Esophagus (tissue), 2 donors: ENCODE results near the gene POLA1. TPM values are rescaled to one million over a fixed set of nuclear protein-coding genes. Genes with fewer than 3 reads are reported as not detected.

Experiments
- H3K27ac ChIP-seq, 2 donors: one replicate each; pipeline ENCODE4 v1.5.1; 2013; ENCODE audit warnings: low read depth in 2 of 2, mild to moderate bottlenecking in 2 of 2, inconsistent platforms in 1 of 2, low read length in 1 of 2, moderate library complexity in 1 of 2
- H3K27me3 ChIP-seq, 2 donors: one replicate each; pipeline ENCODE4 v1.6.1; 2013; ENCODE audit warnings: low read length in 2 of 2, control low read depth in 1 of 2, mild to moderate bottlenecking in 1 of 2; ENCODE audit not compliant: insufficient read depth in 2 of 2, control insufficient read depth in 1 of 2
- H3K36me3 ChIP-seq, 2 donors: one replicate each; pipeline ENCODE4 v1.6.1; 2013; ENCODE audit warnings: low read length in 1 of 2; ENCODE audit not compliant: control insufficient read depth in 2 of 2, insufficient read depth in 2 of 2
- H3K4me1 ChIP-seq, 2 donors: one replicate each; pipeline ENCODE4 v1.6.1; 2013; ENCODE audit warnings: low read length in 1 of 2; ENCODE audit not compliant: control insufficient read depth in 2 of 2, insufficient read depth in 2 of 2
- H3K4me3 ChIP-seq, 2 donors: one replicate each; pipeline ENCODE4 v1.5.1; 2013; ENCODE audit warnings: low read length in 2 of 2, mild to moderate bottlenecking in 2 of 2, low read depth in 1 of 2, moderate library complexity in 1 of 2
- H3K9me3 ChIP-seq, 2 donors: one replicate each; pipeline ENCODE4 v1.6.1; 2013; ENCODE audit warnings: mild to moderate bottlenecking in 2 of 2, low read depth in 1 of 2, low read length in 1 of 2, moderate library complexity in 1 of 2; ENCODE audit not compliant: control insufficient read depth in 2 of 2, insufficient read depth in 1 of 2
- WGBS, 2 donors: extraction: QIAGEN DNeasy Blood & Tissue Kit; methylation state at CpG; one replicate each; pipeline ENCODE4 v1.1.7; 2013; 5-methylcytosine and 5-hydroxymethylcytosine counted together
- polyA plus RNA-seq, 2 donors: library from polyadenylated mRNA; stranded (reverse); fragments of 200-250 nt; gene quantifications; one replicate each; pipeline ENCODE4 v1.2.3, GENCODE V29; 2013
- donor health status: healthy with polysubstance abuse.
- donor health status: Bipolar disorder and iron deficiency.

POLA1 gene
- polyA plus RNA-seq, 2 donors: 2.8 to 4.5 TPM

DNA sequence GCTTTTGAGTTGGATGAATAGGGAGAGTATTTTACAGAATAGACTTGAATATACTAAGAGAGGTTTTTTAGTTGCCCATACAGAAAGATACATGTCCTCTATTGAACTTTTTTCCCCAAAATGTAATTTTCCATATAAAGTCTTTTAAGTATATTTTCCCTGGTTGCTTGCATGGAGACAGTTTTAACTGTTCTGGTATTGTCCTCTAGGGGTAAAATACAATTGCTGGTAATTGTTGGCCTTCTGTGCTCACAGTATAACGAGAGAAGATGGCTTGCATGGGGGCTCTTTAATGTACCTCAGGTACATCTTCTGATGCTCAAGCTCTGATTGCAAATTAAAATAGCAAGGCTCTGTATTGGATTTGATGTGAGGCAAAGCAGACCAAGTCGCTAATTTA is 186.0 kb downstream of the POLA1 start:
- no peaks in the 10 kb centered on the region for H3K4me1 ChIP-seq
- H3K9me3 ChIP-seq: no peaks in the 10 kb centered on the region
- no peak overlapping the region for H3K4me3 ChIP-seq
- no peak overlapping the region for H3K27ac ChIP-seq
- no peaks in the 10 kb centered on the region for H3K27me3 ChIP-seq
- WGBS, 2 donors: 71 to 99% methylated on average over 2 of the region's 2 CpGs
- no peaks in the 10 kb centered on the region for H3K36me3 ChIP-seq

GRCh38 chrX:24886916-24887315 is 193.2 kb downstream of the POLA1 start:
- Histone ChIP-seq H3K36me3 (no peaks in the 10 kb centered on the region), H3K27ac (no peak overlapping the region), H3K27me3 (no peaks in the 10 kb centered on the region), H3K4me1 (no peaks in the 10 kb centered on the region), H3K9me3 (no peaks in the 10 kb centered on the region), H3K4me3 (no peak overlapping the region)
- WGBS, 2 donors: 69 to 96% methylated on average over 4 of the region's 4 CpGs

- Histone ChIP-seq H3K27me3 (no peaks in the 10 kb centered on the region), H3K36me3 (no peaks in the 10 kb centered on the region), H3K9me3 (no peaks in the 10 kb centered on the region), H3K4me3 (no peak overlapping the region), H3K27ac (no peak overlapping the region), H3K4me1 (no peaks in the 10 kb centered on the region)
- 35 to 36% methylated on average over 2 of the region's 2 CpGs for WGBS, 2 donors
Observed at GRCh38 chrX:24890677-24891076, 197.0 kb downstream of the POLA1 start.

DNA sequence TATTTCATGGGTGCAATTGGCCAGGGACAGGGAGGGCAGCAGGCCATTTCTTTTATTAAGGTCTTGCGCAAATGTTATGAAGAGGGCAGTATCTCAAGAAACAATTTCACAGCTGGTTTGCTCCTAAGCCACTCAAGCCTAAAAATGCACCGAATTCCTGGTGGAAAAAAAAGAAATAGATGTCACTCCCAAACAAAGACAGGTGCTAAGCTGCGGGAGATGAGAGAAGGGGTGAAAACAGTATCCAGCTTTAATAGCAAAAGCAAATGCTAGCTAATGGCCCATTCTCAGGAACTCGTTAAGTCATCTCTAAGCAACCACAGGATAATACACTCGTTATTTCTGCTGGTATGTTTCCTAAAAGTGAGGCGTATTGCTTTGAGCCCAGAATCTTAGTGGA is 205.7 kb downstream of the POLA1 start:
- Histone ChIP-seq H3K9me3 (no peaks in the 10 kb centered on the region), H3K27me3 (no peaks in the 10 kb centered on the region), H3K36me3 (no peaks in the 10 kb centered on the region), H3K4me1 (no peaks in the 10 kb centered on the region), H3K4me3 (no peak overlapping the region), H3K27ac (no peak overlapping the region)
- WGBS, 2 donors: 74 to 87% methylated on average over 6 of the region's 6 CpGs

DNA sequence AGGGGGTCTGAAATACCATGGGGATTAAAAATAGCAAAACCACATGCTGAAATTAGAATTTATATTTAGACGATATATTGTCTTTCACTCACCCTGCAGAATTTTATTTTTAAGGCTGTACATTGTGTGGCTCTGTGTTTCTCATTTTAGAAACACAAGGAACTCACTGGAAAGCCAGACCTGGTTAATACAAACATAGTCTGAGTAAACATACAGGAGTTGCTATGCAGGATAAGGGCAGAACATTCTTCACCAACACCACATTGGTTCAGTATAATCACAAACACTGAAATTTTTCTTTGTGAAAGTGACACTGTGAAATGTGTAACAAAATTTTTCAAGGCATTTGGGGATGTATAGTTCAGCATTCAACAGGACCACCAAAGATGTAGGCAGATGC is 206.5 kb downstream of the POLA1 start:
- WGBS, 2 donors: 76 to 83% methylated on average over 1 of the region's 1 CpG

DNA sequence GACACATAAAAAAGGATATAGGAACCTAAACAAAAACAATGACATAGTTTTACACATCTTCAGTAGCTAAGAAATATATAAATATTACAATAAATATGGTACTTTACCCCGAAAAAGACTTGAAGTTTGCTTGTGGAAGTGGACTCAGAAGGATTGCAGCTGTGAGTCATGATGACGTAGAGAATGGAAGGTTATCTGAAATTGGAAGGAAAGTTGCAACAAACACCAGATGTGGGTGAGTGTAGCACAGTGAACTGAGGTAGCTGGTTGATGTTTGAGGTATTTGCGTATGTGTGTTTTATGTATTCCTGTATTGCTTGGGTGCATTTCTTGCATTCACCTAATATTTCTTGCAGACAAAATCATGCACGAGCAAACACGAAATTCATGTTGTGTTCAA is 209.1 kb downstream of the POLA1 start:
- no peak overlapping the region for H3K4me3 ChIP-seq
- H3K36me3 ChIP-seq: no peaks in the 10 kb centered on the region
- no peaks in the 10 kb centered on the region for H3K9me3 ChIP-seq
- WGBS, 2 donors: 69 to 93% methylated on average over 5 of the region's 5 CpGs
- H3K27ac ChIP-seq: no peak overlapping the region
- H3K4me1 ChIP-seq: no peaks in the 10 kb centered on the region
- no peaks in the 10 kb centered on the region for H3K27me3 ChIP-seq

More for the DNA sequence above, 206.5 kb downstream of the POLA1 start:
- H3K27ac ChIP-seq: no peak overlapping the region
- no peaks in the 10 kb centered on the region for H3K27me3 ChIP-seq
- H3K4me3 ChIP-seq: no peak overlapping the region
- H3K36me3 ChIP-seq: no peaks in the 10 kb centered on the region
- no peaks in the 10 kb centered on the region for H3K4me1 ChIP-seq
- no peaks in the 10 kb centered on the region for H3K9me3 ChIP-seq

DNA sequence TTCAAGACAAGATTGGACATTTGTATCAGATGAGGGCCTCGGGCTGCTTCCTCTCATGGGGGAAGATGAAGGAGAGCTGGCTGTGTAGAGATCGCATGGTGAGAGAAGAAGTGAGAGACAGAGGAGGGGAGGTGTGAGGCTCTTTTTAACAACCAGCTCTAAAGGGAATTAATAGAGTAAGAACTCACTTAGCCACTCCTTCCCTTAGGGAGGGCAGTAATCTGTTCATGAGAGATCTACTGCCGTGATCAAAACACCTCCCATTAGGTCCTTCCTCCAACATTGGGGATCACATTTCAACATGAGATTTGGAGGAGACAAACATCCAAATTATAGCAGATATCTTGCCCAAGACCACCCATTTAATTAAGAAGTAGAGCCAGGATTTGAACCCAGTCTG is 225.0 kb downstream of the POLA1 start:
- 74 to 95% methylated on average over 3 of the region's 3 CpGs for WGBS, 2 donors
- no peak overlapping the region for H3K27ac ChIP-seq
- H3K9me3 ChIP-seq: no peaks in the 10 kb centered on the region
- H3K36me3 ChIP-seq: no peaks in the 10 kb centered on the region
- H3K4me1 ChIP-seq: no peaks in the 10 kb centered on the region
- H3K4me3 ChIP-seq: no peak overlapping the region
- no peaks in the 10 kb centered on the region for H3K27me3 ChIP-seq

- Histone ChIP-seq H3K4me1 (no peaks in the 10 kb centered on the region), H3K27ac (no peak overlapping the region), H3K4me3 (no peak overlapping the region), H3K9me3 (no peaks in the 10 kb centered on the region), H3K36me3 (peaks cover 0 to under 1% of the 10 kb centered on the region in 2 donors), H3K27me3 (no peaks in the 10 kb centered on the region)
- WGBS, 2 donors: 79 to 86% methylated on average over 3 of the region's 3 CpGs
Observed at GRCh38 chrX:24920769-24921168, 227.1 kb downstream of the POLA1 start.

DNA sequence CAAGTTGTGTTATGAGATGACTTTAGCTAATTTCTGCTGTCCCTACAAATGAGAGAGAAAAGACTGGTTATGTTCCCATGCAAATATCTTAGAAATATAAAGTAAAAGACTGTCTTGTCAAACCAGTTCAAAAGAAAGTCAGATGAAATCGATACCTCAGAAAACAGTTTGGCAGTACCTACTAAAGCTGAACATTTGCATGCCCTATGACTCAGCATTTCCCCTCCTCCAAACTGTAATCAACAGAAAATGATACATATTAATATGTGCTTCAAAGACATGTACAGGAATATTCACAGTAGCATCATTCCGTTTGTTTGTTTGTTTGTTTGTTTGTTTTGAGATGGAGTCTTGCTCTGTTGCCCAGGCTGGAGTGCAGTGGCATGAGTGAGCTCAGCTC is 231.7 kb downstream of the POLA1 start:
- H3K36me3 ChIP-seq: peaks cover 0 to 3% of the 10 kb centered on the region in 2 donors
- no peaks in the 10 kb centered on the region for H3K27me3 ChIP-seq
- no peaks in the 10 kb centered on the region for H3K4me1 ChIP-seq
- no peak overlapping the region for H3K27ac ChIP-seq
- H3K4me3 ChIP-seq: no peak overlapping the region
- H3K9me3 ChIP-seq: no peaks in the 10 kb centered on the region
- 64 to 73% methylated on average over 2 of the region's 2 CpGs for WGBS, 2 donors

DNA sequence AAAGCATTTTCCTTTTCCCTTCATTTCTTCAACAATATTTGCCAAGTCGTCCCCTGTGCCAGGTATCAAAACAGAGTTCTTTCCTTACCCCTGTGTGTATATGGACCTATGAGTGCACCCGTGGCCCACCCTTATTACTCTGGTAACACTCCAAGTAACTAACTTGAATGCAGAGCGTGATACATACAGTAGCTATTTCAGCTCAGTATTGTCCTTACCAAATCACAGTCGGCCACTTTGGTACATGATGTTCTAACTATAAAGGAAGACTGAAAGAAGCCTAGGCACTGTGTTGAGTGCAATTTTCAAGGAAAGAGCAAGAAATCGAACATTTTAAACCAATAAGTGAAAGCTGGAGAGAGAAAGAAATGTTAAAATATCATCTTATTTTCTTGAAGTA is 233.7 kb downstream of the POLA1 start:
- H3K4me1 ChIP-seq: no peaks in the 10 kb centered on the region
- no peaks in the 10 kb centered on the region for H3K27me3 ChIP-seq
- H3K4me3 ChIP-seq: no peak overlapping the region
- H3K27ac ChIP-seq: no peak overlapping the region
- WGBS, 2 donors: 72 to 93% methylated on average over 5 of the region's 5 CpGs
- H3K9me3 ChIP-seq: no peaks in the 10 kb centered on the region
- peaks cover 0 to 3% of the 10 kb centered on the region in 2 donors for H3K36me3 ChIP-seq
